Measurements from ENCODE around the gene PIWIL1. TPM values are rescaled to one million over a fixed set of nuclear protein-coding genes. Genes with fewer than 3 reads are reported as not detected.

Gene PIWIL1
- total RNA-seq, 1 experiment from 2014 or later: not detected

DNA sequence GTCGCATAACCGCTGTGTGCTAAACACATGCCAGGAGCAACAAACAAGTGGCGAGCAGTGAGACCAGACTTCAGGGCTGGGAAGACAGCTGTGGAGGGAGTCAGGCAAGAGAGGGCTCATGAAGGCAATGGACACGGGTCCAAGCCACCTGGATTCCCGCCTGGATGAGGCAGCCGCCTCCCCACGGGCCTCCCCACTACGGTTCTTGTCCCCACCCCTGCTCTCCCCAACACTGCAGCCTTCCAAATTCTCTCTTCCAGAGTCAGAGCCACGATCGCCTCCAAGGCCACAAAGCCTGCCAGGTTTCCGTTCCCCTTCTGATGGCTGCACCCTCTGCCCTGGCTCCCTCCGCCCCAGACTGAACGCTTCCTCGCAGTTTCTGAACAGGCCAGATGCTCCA is 36.1 kb upstream of the PIWIL1 start:
- TF ChIP-seq, protein P1, sequence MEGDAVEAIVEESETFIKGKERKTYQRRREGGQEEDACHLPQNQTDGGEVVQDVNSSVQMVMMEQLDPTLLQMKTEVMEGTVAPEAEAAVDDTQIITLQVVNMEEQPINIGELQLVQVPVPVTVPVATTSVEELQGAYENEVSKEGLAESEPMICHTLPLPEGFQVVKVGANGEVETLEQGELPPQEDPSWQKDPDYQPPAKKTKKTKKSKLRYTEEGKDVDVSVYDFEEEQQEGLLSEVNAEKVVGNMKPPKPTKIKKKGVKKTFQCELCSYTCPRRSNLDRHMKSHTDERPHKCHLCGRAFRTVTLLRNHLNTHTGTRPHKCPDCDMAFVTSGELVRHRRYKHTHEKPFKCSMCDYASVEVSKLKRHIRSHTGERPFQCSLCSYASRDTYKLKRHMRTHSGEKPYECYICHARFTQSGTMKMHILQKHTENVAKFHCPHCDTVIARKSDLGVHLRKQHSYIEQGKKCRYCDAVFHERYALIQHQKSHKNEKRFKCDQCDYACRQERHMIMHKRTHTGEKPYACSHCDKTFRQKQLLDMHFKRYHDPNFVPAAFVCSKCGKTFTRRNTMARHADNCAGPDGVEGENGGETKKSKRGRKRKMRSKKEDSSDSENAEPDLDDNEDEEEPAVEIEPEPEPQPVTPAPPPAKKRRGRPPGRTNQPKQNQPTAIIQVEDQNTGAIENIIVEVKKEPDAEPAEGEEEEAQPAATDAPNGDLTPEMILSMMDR (conservative IDR thresholded peaks at IDR 0.05): no peak
- Histone ChIP-seq H3K56ac (ENCODE audit: insufficient read length, low read depth, low read length) (no peak overlapping the region), H3K79me1 (ENCODE audit: insufficient read depth, low read depth, low read length, poor library complexity, severe bottlenecking) (no peaks in the 10 kb centered on the region), H3K9me3 (ENCODE audit: control insufficient read depth, low read depth, low read length) (no peaks in the 10 kb centered on the region), H4K5ac (ENCODE audit: insufficient read length, low read depth, low read length) (no peak overlapping the region), H3K79me2 (ENCODE audit: insufficient read depth, low read length) (no peaks in the 10 kb centered on the region), H3K14ac (ENCODE audit: insufficient read depth, low read length) (peak overlapping the region; percentile 1; the same call in 1 of the 2 replicates), H3K27me3 (ENCODE audit: insufficient read depth, low read length) (peaks cover 2% of the 10 kb centered on the region; the same call in 1 of the 2 replicates), H3K9ac (ENCODE audit: extremely low read depth, insufficient read length, low read length) (no peak overlapping the region), H3K23me2 (ENCODE audit: insufficient read length, low read depth, low read length, poor library complexity, severe bottlenecking) (no peaks in the 10 kb centered on the region), H2BK12ac (ENCODE audit: insufficient read length, low read depth, low read length) (no peak overlapping the region), H2BK120ac (ENCODE audit: low read depth, low read length, poor library complexity, severe bottlenecking) (no peak overlapping the region), H3K4me2 (ENCODE audit: insufficient read depth, insufficient read length, low read length) (no peak overlapping the region), H2BK5ac (ENCODE audit: insufficient read length, low read length) (no peak overlapping the region), H2BK20ac (ENCODE audit: low read depth, low read length, poor library complexity, severe bottlenecking) (no peak overlapping the region), H3K4ac (ENCODE audit: low read depth, low read length) (no peak overlapping the region), H3K23ac (ENCODE audit: insufficient read length, low read depth, low read length) (no peak overlapping the region), H3K18ac (ENCODE audit: insufficient read length, low read depth, low read length) (no peak overlapping the region), H3T11ph (ENCODE audit: low read length) (no peak overlapping the region), H3K27ac (ENCODE audit: insufficient read length, low read depth, low read length) (no peak overlapping the region), H4K91ac (ENCODE audit: insufficient read length, low read depth, low read length) (no peak overlapping the region), H4K20me1 (ENCODE audit: control insufficient read depth, insufficient read depth, insufficient read length) (no peaks in the 10 kb centered on the region), H2AK5ac (ENCODE audit: insufficient read length, low read length) (no peak overlapping the region), H3K4me1 (ENCODE audit: insufficient read depth, low read length) (no peaks in the 10 kb centered on the region), H2BK15ac (ENCODE audit: low read depth, low read length) (no peak overlapping the region), H4K8ac (replicated peaks; ENCODE audit: insufficient read length, low read depth, low read length) (no peak overlapping the region), H2AFZ (ENCODE audit: low read length) (no peak overlapping the region)
- Mint-ChIP-seq H3K4me1 (peaks cover 7 to 8% of the 10 kb centered on the region in 2 experiments), H3K27ac (no peak overlapping the region; a peak in 1 of 7 replicates), H3K4me3 (no peak overlapping the region), H3K9me3 (peaks cover 0 to 6% of the 10 kb centered on the region in 2 experiments; a peak in 2 of 5 replicates), H3K36me3 (ENCODE audit: insufficient read depth in 1 of 3, low read depth in 3 of 3) (no peaks in the 10 kb centered on the region), H3K27me3 (ENCODE audit: low read depth) (peaks cover 57% of the 10 kb centered on the region)
- no CpG with 5 or more reads among the region's 14 CpGs for WGBS (ENCODE audit: extremely low coverage, insufficient read length, low lambda C conversion rate)
- no peak for DNase-seq
